Hematopoietic multipotent progenitor cell treated with erythropoietin and hydrocortisone succinate and interleukin-3 and kit ligand, for 8 days (in vitro differentiated cells): ENCODE data around the gene MYO15A.
"Not testable (repeated sequence)": the region's sequence is repeated elsewhere in the genome, so short reads cannot be mapped to it uniquely, and the experiment has no call there.

Experiments
- DNase-seq: peaks from one replicate; pipeline ENCODE4 v3.0.0-alpha.2; 2015

The MYO15A gene

DNA sequence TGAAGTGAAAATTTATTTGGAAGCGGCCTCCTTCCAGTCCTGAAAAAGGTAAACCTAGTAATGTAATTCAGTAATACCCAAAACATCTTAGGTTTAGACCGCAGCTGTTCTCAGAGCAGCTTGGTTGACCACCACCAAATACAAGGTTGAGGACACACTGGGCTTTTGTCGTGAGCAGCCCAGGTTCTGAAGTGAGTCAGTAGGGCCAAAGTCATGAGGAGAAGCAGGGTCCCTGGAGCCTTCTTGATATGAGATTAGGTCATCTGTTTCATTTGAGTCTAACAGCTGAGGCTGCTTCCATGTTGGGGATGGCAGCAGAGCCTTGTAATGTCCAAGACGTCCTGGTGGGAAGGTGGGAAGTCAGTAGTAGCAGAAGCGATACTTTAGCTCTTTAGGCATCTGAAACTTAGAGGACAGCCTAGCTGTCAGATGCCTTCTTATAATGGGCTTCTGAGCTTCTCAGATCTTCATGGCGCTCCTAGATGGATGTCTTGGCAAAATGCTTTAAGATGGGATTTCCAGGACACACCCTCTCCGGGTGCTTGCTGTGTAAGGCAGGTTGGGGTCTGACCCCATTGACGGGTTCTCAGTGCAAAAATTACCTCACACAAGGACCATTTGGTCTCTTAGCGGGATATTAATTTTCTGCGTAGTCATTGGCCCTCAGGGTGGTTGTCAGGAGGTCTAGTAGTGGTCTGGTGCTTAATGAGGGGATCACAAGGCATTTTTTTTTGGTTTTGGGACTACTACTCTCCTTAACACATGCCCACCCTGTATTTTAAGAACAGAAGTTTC is 77.5 kb downstream of the MYO15A start:
- no peak for DNase-seq

DNA sequence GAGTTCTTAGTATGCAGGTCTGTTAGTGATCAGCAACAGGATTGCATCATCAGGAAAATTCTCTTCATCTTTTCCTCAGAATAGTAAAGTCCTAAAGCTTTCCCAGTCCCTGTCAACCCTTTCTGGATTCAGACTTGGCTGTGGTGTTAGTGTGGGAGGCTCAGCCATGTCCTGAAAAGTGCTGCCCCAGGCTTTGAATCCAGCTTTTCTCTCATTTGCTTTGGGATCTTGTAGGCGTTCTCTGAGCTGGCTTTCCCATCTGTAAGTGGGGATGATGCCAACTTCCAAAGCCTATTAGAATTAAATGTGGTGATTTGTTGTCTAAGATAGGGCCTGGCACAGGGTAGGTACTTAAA is 78.0 kb downstream of the MYO15A start:
- no peak for DNase-seq

DNA sequence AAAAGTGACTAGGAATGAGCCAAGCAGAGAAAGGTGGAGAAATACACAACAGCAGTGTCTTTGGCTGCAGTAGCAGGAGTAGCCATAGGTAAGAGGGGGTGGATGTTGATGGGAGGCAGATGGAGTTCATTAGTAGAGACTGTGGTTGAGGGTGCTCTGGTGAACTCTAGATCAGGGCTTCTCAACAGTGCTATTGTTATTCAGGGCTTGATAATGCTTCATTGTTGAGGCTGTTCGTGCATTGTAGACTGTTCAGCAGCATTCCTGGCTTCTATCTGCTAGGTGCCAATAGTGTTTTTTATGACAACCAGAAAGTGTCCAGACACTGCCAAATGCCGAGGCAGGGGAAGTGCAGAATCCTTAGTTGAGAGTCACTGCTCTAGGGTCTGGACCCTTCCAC is 78.7 kb downstream of the MYO15A start:
- DNase-seq, result no peak

DNA sequence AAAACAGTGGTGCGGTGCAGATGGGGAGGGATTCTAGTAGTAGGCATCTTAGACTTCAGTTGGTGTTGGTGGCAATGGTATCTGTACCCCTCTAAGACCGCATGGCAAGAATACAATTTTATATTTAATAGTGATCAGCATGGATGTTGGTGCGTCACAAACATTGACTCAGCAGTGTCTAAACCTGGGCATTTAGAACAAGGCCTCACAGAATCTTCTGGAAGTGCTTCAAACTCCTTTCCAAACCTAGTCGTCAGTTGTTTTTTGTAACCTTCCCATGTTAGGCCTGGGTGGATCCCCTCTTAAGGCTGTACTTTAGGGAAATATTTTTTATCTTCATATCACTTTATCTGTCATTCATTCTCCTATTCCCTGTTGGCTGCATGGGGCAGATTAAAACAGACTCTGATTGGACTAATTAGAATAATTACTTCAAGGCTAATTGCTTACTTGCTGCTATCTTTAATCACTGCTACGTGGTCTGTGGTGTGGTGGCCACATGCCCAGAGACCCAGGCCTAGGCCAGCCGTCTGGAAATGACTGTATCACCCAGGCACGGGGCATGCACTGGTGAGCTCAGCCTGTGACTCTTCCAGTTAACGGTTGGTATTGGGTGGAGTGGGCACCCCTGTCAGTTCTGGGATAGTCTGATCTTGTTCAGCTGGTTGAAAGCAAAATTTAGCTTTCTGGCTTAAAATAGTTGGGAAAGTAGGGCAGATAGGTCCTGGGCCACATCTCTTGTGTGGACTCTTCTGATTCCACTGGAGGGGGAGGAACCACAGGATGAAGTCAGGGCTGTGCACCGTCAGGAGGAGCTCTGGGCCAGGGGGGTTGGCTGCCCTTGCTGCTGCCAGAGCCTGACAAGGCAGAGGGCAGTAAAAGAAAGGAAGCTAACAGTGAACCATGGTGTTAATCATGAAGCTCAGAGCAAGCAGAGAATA is 79.5 kb downstream of the MYO15A start:
- peak; percentile 80 for DNase-seq

DNA sequence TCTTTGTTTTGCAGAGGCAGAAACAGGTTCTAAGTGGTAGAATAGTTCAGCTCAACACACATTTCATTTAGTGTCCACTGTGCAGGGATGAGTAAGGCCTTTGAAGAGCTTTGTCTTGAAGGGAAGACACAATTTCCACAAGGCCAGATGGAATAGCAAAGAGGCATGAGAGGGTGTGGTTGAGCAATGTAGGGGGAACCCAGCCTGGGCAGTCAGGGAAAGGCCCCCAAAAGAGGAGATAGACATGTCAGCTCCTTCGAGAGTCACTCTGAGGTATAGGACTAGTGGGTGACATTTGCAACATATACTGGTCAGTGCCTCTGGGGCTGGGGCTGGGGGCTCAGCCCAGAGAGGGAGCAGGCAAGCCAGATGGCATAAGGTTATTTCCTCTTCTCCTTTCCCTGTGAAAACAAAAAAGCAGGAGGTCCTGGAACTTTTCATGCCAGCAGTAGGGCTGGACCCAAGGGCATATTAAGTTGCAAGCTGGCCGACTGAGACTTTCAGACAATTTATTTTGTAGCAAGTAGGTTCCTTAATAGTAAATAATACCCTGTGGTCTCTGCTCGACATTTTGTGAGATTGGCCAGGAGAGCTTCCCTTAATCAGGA is 82.2 kb downstream of the MYO15A start:
- no peak for DNase-seq

DNA sequence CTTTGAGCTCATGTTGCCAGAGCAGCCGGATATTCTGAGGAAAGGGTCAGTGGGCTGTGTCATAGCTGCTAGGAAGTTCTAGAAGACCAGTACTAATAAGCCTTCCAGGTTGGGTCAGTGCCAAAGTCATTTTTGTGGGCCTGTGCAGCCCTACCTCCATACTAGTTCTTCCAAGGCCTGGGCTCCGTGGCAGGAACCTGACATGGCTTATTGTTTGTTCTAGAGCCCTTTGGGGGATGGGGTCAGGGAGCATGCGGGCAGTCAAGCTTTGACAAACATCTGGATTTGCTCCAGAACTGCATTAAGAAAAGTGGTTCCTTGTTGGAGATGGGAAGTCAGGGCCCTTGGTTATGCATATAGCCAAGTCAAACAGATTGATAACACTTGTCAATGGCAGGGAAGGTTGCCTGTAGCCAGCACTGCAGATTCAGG is 82.7 kb downstream of the MYO15A start:
- no peak for DNase-seq

DNA sequence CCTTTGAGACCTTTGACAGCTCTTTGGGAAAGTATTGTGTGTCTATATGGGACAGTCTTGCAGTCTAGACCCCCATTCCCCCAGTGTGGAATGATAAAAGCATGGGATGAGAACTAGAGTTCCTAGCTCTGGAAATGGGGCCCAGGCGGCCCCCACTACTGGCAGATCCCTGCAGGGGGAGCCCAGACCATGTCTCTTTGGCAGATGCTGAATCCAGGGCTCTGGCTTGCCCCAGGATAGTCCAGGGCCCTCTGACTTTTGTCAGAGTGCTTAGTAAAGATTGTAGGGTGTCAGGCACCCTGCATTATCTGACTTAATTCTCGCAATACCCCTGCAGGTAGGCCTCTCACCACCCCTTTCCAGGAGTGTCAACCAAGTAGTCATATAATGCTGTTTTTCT is 83.4 kb downstream of the MYO15A start:
- no peak for DNase-seq

DNA sequence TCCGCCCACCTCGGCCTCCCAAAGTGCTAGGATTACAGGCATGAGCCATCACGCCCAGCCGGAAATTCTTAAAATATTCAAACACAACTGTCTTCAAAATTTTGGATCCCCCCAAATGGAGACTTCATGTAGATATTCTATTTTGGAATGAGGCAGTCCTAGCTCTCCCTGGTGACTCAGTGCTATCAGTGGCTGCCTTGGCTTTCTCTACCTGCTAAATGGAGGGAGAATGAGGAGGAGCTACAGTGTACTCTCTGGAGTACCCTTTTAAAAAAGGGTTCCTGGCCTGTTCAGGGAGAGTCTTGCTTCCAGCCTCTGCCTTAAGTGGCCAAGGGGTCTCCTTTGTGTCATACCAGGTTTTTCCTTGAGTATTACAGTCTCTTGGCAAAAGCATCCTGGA is 85.8 kb downstream of the MYO15A start:
- no peak for DNase-seq

DNA sequence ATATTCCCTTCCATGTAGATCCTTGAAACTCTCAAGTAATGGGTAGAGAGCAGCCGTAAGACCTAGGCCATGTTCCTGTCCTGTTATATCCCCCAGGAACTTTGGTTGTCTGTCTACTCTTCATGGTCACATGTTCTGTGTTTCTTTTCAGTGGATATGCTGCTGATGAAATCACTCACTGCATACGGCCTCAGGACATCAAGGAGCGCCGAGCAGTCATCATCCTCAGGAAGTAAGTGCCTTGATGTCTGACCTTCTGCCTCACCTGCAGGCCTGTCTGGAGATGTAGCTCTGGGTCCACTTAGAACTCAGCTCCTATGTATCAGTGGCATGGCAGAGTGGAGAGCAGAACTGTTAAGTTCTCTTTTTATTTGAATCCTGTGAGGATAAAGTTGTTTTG is 86.2 kb downstream of the MYO15A start:
- no peak for DNase-seq

DNA sequence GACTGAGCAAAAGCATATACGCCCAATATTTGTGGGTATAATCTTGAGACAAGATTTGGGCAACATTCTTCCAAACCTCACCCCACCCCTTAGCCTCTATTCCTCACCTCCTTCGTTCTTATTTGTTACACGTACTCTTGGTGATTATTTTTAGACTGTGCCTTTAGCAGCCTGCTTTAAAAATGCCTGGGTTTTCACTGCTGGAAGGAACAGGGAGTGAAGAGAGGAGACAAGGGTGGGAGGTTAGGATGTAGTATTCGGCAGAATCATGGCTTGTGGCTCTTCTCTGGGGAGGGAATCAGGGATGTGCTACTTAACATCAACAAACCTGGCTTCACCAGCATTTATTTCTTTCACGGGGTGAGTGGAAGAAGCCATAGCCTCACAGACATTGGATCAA is 86.7 kb downstream of the MYO15A start:
- DNase-seq, result no peak

DNA sequence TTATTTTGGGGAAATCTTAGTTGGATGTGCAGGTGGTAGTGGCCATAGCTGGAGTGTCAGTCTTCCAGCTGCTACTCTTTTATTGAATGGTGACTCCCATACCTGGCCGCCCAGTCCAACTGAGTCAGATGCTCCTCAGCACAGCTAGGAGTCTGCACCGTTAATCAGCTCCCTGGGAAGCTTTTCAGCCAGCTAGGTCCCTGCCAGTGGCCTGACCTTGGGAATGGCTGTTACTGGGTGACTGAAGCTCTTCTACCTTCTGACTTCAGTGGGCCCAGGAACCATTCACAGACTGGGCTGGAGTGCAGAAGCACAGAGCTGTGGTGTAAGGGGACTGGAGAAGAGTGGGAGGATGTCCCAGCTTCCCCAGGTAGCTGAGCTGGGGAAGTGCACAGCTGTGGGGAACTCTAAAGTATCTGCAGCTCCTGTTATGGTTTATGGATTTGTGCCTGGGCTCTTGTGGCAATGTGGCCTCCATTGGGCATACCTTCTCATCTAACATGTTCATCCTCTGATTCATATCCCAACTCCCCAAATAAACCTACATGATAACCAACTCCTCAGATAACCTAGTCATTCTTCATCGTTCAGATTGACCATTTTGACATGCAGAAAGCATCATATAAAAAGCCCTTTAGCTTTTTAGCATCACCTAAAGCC is 89.1 kb downstream of the MYO15A start:
- DNase-seq, result no peak

DNA sequence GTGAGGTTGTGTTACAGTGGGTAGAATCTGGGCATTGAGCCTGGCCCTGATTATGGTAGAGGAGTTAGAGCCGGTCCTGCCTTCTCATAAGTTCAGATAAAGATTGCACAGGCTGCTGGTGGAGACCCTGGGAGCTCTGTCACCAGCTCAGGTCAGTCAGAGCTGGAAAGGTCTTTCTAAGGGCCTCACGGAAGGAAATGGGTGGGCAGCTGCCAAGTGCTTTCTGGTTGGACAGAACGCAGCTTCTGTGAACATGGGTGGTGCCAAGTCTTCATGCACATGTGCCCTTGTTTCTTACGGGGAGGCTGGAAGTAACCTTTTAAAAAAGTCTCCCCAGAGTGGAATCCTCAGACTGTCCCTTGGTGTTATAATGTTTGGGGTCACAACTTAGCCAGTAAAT is 90.0 kb downstream of the MYO15A start:
- DNase-seq, result no peak

DNA sequence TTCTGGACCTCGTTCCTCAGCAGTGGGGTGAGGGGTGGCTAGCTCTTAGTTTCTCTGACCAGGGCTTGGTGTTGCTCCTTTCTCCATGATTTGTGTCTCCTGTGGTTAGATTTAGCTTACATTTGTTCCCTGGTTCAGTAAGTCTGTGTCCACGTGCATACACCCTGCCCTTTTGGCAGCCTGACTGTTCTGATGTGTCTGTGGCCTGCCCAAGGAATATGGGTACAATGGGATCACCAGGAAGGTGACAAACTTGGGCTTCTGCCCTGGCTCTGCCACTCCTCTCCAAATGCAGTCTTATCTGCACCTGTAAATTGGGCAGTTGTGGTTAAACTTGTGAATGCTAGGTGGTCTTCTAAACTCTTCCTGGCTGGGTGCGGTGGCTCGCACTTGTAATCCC is 92.6 kb downstream of the MYO15A start:
- no peak for DNase-seq

DNA sequence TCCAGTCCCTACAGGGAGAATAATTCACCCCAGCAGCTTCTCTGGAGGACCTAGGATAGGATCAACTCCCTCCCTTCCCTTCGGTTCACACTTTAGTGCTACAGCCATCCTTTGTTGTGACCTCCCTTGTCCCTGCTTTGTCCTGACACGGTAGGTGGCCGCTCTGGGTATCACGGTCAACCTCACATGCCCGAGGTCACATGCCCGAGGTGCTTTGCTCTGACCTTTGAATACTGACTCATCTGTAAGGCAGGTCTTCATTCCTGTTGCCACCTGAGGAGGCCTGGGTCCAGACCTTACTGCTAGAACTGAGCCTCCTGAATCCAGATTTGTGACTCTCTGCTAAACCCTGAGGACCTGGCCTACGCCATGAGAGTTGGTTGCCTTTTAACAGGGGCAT is 94.8 kb downstream of the MYO15A start:
- DNase-seq, result no peak

DNA sequence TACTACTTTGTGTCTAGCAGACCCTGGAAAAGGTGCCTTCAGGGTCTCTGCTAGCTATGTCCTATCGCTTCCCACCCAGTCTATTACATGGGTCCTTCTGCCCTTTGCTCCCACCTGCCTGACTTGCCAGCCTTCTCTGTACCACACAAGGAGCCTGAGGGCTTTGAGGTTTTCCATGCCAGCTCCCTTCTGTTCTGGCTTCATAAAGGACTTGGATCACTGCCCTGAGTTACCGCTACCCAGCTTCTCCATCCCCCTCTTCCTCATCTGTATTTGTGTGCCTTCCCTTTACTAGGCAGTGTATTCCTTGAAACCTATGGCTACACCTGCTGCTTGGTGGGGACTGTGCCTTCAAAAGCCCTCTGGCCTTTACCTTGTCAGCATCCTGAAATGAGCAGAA is 97.3 kb downstream of the MYO15A start:
- DNase-seq, result no peak

DNA sequence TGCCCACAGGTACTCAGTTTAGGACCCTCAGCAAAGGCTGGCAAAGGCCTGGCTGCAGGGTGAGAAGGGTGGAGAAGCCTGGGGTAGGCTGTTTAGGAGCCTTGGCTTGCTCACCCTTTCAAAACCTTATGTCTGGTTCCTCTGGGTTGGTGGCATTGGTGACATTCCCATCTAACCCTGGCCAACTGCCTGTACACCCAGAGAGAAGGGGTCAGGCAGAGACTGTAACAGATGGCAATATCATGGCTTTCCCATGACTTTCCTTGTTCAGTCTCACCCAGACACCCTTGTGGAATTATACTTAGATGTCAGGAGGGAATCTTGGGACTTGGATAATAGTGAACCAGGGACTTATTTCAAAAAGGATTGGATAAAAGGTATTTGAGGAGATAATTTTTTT is 98.4 kb downstream of the MYO15A start:
- DNase-seq, result no peak

DNA sequence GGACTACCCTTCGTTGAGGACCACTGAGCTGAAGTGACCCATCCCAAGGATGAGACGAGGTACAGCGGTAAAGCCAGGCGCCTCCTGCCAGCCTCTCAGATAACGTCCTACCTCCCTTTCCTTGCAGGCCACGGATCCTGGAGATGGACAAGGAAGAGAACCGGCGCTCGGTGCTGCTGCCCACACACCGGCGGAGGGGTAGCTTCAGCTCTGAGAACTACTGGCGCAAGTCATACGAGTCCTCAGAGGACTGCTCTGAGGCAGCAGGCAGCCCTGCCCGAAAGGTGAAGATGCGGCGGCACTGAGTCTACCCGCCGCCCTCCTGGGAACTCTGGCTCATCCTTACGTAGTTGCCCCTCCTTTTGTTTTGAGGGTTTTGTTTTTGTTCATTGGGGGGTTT is 99.5 kb downstream of the MYO15A start:
- no peak for DNase-seq

DNA sequence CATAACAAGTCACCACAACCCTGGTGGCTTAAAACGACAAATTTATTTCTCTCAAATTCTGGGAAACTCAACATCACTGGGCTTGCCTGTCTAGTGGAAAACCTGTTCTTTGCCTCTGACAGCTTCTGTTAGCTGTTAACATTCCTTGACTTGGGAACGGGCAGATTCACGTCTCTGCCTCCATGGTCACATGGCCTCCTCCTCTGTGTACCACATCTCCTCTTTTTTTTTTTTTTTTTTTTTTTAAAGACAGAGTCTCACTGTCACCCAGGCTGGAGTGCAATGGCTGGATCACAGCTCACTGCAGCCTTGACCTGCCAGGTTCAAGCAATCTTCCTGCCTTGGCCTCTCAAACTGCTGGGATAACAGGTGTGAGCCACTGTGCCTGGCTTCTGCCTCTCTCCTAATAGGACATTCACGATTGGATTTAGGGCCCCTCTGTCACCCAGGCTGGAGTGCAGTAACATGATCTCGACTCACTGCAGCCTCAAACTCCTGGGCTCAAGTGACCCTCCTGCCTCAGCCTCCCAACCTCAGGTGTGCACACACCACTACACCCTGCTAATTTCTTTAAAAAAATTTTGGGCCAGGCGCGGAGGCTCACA is 105.2 kb downstream of the MYO15A start:
- DNase-seq, result no peak

DNA sequence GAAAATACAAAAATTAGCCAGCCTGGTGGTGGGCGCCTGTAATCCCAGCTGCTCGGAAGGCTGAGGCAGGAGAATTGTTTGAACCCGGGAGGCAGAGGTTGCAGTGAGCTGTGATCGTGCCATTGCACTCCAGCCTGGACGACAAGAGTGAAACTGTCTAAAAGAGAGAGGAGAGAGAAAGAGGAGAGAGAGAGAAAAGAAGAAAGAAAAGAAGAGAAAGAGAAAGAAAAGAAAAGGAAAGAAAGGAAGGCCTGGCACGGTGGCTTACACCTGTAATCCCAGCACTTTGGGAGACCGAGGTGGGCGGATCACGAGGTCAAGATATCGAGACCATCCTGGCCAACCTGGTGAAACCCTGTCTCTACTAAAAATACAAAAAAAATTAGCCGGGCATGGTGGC is 108.3 kb downstream of the MYO15A start:
- DNase-seq, result not testable (repeated sequence)

DNA sequence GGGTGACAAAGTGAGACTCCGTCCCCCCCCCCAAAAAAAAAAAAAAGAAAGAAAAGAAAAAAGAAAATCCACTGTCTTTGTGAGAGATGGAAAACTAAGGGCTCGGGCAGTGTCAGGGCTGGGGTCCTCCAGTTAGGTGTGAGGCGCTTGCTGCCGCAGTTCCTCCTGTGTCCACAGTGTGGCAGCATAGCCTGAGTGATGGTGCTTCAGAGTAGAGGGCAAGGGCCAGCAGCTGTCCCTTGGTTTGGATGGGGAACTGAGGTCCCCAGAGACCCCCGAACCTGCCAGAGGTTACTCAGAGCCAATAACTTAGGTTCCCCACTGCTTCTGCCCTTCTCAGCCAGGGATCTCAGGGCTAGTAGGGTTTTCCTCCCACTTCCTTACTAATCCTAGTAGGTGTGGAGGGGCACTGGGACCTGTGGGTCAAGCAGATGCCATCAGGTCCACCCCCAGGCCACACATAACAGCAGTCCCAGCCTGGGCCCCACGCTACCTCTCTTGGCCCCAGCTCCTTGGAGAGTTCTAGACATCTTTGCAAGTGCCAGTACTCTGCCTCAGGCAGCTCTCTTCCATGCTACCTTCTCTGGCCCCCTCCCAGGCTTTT is 109.0 kb downstream of the MYO15A start:
- peak; percentile 71 for DNase-seq

DNA sequence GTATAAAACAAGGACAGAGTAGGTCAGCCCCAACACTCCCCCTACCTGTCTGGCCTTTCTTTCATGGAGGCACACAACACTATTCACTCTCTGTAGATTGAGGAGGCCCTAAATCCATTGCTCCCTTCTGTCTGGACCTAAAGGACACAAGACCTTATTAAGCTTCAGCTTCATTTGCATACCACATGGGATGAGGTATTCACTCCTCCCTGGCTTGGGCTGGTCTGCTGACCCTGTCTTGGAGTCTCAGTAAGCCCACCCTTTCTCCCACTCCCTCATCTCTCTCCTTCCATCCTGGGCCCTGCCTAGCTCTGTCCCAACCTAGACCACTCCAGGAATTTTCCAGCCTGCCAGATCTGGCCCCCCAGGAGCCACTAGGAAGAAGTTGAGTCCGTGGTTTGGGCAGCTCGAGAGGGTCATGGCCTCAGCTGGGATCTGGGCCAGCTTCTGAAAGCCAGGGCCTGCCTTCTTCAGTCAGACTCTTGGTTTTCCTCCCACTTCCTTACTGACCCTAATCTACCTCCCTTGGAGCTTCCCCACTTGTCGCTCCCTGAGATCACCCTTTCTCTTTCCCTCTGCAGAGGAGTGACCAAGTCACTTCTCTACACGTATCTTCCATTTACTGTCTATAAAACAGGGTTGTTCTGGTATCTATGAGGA is 110.3 kb downstream of the MYO15A start:
- DNase-seq, result no peak

DNA sequence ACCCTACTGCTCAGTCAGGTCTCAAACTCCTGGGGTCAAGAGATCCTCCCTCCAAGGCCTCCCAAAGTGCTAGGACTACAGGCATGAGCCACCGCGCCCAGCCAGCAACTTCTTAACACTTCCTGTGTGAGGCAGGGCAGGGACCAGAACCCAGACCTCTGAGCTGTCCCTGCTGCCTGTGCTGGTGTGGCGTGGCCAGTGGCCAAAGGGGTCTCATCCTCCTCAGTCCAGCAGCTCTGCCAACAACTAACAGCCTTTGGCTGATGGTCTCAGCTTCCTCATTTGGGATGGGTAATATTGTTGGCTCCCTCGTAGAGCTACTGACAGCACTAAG is 115.5 kb downstream of the MYO15A start:
- no peak for DNase-seq
